GM19463 (cell line): ENCODE results near the gene CABP2.
"Not testable (repeated sequence)": the region's sequence is repeated elsewhere in the genome, so short reads cannot be mapped to it uniquely, and the experiment has no call there.

Experiments used
- ATAC-seq: cut with Tn5 transposase; IDR thresholded peaks from one replicate; pipeline ENCODE4 v1.9.1; 2021; ENCODE audit warnings: mild to moderate bottlenecking, moderate library complexity; ENCODE audit not compliant: unreplicated experiment

The CABP2 gene

DNA sequence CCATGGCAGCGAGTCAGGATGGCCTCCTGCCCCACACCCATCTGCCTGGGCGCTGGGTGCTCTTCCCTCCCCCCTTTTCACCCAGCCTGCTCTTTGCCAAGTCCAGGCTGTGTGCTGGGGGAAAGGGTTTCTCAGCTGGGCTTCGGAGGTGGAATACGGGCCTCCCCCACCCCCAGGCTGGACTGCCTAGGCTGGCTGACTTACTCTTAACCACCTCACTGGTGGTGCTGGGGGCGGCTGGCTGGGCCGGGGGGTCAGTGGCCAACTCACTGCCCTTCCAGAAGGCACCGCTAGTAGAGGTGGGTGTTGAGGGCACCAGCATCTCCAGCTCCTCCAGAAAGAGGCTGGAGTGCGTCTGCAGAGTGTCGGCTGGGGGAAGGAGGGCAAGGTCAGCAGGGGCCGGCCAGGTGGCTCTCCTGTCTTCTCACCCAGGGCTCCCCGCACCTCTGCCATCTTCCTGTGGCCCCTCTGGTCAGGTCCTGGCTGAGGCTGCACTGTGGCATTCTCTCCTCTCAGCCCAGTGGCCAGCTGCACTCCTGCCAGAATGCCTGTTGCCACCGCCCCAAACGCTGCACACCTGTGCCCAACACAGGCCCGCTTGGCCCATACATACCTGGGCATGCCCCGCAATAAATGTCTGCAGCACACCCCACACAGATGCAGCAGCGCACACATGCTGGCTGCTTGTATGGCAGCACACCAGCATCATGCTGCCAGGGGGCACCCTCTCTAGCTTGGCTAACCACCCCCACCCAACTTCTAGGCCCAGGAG, 27.8 kb downstream of the CABP2 start:
- ATAC-seq, result no peak

DNA sequence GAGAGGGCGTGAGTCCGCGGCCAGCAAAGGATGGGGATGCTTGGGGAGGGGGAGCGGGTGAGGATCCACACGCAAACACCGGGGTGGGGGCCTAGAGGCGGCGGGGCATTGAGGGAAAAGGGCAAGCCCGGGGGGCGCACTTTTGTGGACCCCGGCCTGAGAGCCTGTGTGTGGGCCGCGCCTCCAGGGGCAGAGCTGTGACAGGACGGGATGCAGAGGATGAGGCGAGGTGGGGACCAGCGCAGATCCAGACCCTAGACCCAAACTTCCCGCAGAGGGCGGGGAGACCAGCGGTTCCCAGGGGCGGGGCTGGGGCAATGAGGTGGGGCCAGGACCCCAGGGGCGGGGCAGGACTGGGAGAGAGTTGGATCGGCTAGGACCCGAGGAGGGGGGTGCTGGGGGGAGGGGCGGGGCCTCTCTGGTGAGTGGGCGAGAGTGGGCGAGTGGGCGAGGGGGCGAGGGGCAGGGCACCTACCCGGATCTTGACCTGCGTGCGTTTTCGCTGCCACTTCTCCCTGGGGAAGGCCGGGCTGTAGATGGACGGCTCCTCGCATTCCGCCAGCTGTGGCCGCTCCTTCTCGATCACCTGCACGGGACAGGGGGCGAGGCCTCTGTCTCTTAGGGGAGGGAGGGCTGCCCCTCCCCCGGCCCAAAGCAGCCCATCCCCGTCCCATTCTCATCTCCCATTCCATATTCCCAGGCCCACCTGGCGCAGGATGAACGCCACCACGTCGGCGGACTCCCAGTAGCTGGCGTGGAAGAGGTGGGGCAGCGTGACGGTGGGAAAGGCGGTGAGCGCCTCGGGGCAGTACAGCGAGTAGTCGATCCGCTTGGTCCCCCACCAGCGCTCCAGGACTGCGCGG, 28.6 kb downstream of the CABP2 start:
- no peak for ATAC-seq

DNA sequence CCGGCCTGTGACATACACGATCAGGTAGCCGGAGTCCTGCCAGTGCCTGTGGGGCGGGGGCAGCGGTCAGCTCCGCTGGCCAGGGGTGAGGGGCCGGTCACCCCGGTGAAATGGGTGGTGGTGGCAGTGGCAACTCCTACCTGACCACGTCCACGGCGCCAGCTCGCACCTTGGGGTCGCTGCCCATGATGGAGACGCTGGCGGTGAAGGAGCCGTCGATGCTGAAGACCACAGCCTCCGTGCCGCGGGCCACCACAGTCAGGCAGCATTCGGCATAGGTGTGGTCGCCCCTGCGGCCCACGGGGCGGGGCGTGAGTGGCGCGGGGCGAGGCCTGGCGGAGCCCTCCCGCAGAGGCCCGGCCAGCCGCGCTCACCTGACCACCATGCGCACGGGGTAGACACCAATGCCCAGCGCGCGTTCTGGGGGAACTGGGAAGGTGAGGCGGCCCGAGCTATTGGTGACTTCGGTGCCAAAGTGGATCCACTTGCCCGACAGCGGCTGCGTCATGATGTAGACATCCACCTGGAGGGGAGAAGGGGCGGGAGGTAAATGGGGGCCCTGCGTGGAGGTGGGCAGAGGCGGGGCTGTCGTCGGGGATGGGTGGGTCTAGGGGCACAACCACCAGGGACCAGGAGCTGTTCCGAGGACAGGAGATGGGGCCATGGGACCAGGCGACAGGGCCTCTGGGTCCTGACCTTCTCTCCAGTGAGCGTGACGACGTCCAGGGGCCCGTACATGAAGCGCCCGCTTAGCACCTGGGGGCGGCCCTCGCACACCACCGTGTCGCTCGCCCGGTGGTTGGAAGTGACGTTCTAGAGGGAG, 29.5 kb downstream of the CABP2 start:
- no peak for ATAC-seq

DNA sequence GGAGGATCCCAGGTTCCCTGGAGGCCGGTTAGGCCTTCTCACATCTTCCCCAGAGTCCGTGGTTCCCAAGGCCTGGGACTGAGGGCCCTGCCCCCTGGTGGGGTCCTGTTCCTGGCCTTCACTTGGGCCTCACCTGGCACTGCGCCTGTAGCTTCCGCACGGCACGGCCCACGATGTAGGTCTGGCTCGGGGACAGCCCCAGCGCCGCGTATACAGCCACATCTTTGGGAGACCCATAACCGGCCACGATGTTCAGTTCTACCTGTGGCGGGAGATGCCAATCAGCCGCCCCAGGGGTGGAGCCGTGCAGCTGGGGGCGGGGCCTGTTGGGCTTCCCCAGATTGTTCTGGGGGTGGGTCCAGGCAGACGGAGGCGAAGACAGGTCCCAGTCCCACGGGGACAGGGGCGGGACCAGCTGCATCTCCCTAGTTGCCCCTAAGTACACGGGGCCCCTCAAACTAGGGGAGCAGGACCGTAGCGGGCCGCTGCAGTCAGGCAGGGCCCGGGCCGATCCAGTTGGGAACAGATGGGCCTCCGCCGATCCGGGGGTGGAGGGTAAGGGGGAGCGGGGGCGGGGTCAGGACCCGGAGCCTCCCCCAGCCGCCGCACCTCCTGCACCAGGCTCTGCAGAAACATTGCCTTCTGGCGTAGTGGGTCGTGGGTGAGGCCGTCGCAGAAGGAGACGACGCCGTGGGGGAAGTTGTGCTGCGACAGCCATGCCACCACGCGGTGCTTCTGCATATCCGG, 30.3 kb downstream of the CABP2 start:
- no peak for ATAC-seq

DNA sequence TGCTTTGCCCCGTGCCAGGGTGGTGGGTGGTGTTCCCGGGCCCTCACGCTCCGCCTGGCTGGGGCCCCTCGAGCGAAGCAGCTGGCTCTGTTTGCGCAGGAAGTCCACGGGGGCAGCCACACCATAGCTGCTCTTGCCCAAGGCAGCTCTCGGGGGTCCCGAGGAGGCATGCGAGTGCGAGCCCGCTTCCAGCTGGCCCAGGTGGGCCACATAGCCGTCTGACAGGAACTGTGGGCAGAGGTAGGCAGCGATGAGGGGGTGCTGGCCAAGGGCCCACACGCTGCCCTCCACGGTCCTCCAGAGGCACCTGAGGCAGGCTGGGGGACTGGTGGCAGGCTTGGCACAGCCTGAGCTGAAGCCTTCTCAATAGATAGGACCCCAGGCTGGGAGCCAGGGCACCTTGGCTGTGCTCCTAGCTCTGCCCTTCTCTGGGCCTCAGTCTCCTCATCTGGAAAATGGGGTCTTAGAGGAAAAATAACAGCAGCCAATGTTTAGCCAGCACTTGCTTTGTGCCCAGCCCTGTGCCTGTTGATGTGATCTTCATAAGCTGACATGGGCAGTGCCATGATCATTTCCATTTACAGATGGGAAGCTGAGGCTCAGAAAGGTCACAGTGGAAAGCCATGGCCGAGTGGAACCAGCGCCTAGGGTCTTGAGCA, 31.0 kb downstream of the CABP2 start:
- no peak for ATAC-seq

- ATAC-seq, result no peak
Measured at GRCh38 chr11:67491276-67492068, 31.8 kb downstream of the CABP2 start.

DNA sequence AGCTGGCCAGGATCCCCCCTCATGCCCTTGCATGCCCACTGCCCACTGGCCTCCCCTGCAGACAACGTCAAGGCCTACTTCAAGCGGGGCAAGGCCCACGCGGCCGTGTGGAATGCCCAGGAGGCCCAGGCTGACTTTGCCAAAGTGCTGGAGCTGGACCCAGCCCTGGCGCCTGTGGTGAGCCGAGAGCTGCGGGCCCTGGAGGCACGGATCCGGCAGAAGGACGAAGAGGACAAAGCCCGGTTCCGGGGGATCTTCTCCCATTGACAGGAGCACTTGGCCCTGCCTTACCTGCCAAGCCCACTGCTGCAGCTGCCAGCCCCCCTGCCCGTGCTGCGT, 32.5 kb downstream of the CABP2 start:
- ATAC-seq, result no peak

DNA sequence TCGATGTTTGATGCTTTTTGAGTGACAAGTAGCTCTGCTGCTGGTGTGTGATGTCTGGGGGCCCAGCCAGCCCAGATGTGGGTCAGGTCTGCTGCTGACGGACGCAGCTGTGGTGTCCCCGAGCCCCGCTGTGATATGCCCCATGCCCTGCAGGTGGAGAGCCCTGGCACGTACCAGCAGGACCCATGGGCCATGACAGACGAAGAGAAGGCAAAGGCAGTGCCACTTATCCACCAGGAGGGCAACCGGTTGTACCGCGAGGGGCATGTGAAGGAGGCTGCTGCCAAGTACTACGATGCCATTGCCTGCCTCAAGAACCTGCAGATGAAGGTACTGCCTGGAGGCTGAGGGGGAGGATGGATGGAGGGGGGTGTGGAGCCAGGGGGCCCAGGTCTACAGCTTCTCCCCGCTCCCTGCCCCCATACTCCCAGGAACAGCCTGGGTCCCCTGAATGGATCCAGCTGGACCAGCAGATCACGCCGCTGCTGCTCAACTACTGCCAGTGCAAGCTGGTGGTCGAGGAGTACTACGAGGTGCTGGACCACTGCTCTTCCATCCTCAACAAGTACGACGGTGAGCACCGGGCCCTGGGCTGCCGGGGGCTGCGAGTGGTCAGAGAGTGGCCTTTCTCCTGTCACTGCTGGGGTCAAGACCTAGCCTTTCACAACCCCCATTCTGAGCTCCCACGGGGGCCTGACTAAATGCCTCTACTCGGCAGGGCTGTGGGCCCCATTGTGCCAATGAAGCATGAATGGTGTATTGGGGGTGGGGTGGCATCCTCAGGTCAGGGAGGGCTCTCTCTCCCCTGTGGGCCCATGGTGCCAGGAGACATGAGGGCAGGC, 33.1 kb downstream of the CABP2 start:
- ATAC-seq, result no peak

- no peak for ATAC-seq
Measured at GRCh38 chr11:67489203-67489884, 33.9 kb downstream of the CABP2 start.

GRCh38 chr11:67486481-67487195, 36.6 kb downstream of the CABP2 start:
- ATAC-seq, result no peak

GRCh38 chr11:67485873-67486361, 37.3 kb downstream of the CABP2 start:
- not testable (repeated sequence) for ATAC-seq

DNA sequence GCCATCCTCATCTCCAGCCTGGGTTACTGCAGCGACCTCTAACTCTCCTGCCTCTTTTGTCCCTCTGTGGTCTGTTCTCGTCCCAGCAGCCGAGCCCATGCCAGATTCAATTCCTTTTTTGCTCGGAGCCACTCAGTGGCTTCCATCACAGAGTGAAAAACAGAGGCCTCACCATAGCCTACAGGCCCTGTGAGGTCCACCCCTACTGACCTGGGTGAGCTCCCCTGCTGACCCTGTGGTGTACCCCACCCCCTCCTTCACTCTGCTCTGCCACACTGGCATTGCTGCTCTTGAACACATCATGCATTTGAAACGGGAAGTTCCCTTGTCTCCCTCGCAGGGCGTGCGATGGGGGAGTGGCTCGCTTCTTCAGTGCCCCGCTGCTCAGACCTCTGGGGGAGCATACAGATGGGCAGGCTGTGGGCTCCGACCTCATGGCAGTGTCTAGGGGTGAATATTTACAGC, 38.4 kb downstream of the CABP2 start:
- ATAC-seq, result no peak

DNA sequence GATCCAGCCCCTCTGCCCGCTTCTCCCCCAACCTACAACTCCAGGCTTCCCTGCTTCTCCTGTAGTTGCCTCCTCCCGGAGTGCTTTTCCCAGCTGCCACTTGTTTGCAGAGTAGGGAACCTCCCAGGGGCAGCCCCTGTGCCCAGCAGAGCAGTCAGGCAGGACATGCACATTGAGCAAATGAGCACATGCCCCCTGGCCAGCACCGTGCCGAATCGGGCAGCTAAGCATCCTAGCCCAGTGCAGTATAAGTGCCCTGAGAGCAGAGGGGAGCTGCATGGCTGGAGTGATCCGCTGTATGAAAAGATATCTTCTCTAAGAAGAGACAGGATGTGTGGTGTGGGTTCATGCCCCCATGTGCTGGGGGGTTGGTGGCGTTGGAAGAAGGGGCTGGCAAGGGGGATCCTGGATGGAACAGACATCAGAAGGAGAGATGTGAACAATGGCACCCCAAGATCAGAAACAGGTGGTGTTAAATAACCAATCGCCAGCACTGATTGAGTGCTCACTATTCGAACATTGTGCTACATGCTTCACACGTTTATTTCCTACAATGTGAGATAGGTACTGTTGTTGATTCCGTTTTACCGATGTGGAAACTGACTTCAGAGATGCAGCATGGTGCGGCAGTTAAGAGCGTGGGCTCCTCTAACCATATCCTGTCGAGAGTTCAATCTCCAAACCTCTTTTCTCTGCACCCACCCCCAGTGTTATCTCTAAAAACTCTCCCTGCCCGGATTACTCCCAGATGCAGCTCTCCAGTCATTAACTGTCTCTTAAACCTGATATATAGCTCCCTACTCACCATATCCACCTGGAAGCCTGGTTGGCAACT, 39.2 kb downstream of the CABP2 start:
- no peak for ATAC-seq

- ATAC-seq, result peak; percentile 59
Measured at GRCh38 chr11:67482827-67483798, 40.1 kb downstream of the CABP2 start, which contains the start of gene AIP. Gene AIP, plus strand, starts transcription at chr11:67483026. Its CDS starts 133 bp downstream, at chr11:67483159.
